Stomach (tissue), 4 donors: ENCODE measurements around the gene BCAN.

ENCODE experiments used
- EP300 ChIP-seq: sonication (generic); formaldehyde crosslinking; IDR thresholded peaks from one replicate; pipeline ENCODE4 v1.6.1; 2017; ENCODE audit warnings: antibody characterized with exemption
- POLR2A ChIP-seq, 4 donors: fragments of 450-650 bp; IDR thresholded peaks; one replicate each; pipeline ENCODE4 v1.6.1; 2016; ENCODE audit warnings: antibody characterized with exemption in 4 of 4, control low read depth in 2 of 4, mild to moderate bottlenecking in 1 of 4, moderate library complexity in 1 of 4
- POLR2AphosphoS5 ChIP-seq, 3 donors: sonication (generic); formaldehyde crosslinking; IDR thresholded peaks; one replicate each; pipeline ENCODE4 v1.6.1; 2016; ENCODE audit warnings: antibody characterized with exemption in 3 of 3
- TF ChIP-seq, protein P1 (sequence below), 7 experiments: fragments of 450-650 bp in 4 of 7; fragments of 200-600 bp in 3 of 7; sonication (generic) in 3 of 7; IDR thresholded peaks; one replicate each; pipeline ENCODE4 v1.5.1; 2016 to 2019; ENCODE audit warnings: antibody characterized with exemption in 7 of 7, control low read depth in 2 of 7, mild to moderate bottlenecking in 1 of 7

DNA sequence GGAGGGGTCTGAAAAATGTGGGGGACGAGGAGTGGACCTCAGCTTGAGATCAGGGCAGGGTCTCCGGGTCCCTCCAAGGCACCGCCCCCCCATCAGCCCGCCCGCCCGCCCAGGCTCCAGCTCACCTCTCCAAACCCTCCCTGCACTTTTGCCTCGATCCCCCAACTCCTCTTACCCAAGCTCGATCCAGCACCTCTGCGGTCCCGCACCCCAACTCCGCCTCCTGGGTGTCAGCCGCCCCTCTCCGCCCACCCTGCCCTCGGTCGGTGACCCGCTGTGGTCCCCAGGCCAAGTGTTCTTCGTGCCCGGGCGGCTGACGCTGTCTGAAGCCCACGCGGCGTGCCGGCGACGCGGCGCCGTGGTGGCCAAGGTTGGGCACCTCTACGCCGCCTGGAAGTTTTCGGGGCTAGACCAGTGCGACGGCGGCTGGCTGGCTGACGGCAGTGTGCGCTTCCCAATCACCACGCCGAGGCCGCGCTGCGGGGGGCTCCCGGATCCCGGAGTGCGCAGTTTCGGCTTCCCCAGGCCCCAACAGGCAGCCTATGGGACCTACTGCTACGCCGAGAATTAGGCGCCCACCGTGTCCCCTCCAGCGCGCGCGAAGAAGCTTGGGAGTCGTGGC, 17.0 kb upstream of the BCAN start:
- TF ChIP-seq EP300 (no peak), POLR2A (IDR thresholded peaks at IDR 0.05) (no peak), POLR2AphosphoS5 (IDR thresholded peaks at IDR 0.05) (no peak)
- TF ChIP-seq, protein P1, sequence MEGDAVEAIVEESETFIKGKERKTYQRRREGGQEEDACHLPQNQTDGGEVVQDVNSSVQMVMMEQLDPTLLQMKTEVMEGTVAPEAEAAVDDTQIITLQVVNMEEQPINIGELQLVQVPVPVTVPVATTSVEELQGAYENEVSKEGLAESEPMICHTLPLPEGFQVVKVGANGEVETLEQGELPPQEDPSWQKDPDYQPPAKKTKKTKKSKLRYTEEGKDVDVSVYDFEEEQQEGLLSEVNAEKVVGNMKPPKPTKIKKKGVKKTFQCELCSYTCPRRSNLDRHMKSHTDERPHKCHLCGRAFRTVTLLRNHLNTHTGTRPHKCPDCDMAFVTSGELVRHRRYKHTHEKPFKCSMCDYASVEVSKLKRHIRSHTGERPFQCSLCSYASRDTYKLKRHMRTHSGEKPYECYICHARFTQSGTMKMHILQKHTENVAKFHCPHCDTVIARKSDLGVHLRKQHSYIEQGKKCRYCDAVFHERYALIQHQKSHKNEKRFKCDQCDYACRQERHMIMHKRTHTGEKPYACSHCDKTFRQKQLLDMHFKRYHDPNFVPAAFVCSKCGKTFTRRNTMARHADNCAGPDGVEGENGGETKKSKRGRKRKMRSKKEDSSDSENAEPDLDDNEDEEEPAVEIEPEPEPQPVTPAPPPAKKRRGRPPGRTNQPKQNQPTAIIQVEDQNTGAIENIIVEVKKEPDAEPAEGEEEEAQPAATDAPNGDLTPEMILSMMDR (IDR thresholded peaks at IDR 0.05): no peak
